ENCODE measurements around the gene KRTAP10-9.
"Not testable (repeated sequence)": the region's sequence is repeated elsewhere in the genome, so short reads cannot be mapped to it uniquely, and the experiment has no call there.

KRTAP10-9 gene

GRCh38 chr21:44596068-44596725, 30.7 kb upstream of the KRTAP10-9 start:
- no peak for DNase-seq

- DNase-seq: no peak
Observed at GRCh38 chr21:44598061-44598460, 28.8 kb upstream of the KRTAP10-9 start.

- DNase-seq: no peak
Observed at GRCh38 chr21:44599264-44600029, 27.4 kb upstream of the KRTAP10-9 start.

GRCh38 chr21:44600118-44600978, 26.5 kb upstream of the KRTAP10-9 start, which contains the start of gene KRTAP10-7:
Gene KRTAP10-7 (plus strand): TSS chr21:44600597. CDS start chr21:44600622, 25 bp downstream.
- DNase-seq: not testable (repeated sequence)

DNA sequence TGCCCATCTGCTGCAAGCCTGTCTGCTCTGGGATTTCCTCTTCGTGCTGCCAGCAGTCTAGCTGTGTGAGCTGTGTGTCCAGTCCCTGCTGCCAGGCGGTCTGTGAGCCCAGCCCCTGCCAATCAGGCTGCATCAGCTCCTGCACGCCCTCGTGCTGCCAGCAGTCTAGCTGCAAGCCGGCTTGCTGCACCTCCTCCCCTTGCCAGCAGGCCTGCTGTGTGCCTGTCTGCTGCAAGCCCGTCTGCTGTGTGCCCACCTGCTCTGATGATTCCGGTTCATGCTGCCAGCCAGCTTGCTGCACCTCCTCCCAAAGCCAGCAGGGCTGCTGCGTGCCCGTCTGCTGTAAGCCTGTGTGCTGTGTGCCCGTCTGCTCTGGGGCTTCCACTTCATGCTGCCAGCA, 25.8 kb upstream of the KRTAP10-9 start:
- not testable (repeated sequence) for DNase-seq

GRCh38 chr21:44601596-44602462, 25.1 kb upstream of the KRTAP10-9 start:
- DNase-seq: no peak

- no peak for DNase-seq
Observed at GRCh38 chr21:44602463-44602850, 24.4 kb upstream of the KRTAP10-9 start.

- no peak for DNase-seq
Observed at GRCh38 chr21:44603109-44603875, 23.6 kb upstream of the KRTAP10-9 start.

DNA sequence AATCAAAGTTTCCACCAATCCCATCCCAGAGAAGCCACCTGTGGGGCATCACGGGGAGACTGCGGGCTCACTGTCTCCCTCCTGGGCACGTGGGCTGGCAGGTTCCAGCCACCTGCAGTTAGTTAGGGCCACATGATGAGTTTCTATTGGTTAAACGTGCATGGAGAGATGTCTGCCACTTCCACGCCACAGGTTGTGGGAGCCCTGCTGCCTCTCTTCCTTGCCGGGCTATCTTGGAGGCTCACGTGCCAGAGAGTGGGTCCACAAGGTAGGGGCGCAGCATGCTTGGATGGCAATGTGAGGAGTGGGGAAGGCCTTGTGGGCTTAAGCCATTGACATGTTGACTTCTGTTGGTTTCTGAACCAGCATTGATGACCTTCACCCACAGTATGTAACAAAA, 23.0 kb upstream of the KRTAP10-9 start:
- DNase-seq: no peak

DNA sequence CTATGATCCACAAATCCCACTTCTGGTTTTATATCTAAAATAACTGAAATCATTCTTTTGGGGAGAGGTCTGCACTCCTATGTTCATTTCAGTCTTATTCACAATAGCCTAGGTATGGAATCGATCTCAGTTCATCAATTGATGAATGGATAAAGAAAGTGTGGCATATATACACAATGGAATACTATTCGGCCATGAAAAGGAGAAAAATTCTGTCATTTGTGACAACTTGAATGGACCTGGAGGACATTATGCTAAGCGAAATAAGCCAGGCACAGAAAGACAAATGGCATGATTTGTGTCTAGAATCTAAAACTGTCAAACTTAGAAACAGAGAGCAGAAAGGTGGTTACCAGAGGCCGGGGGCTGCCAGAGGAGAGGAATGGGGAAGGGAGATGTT, 20.4 kb upstream of the KRTAP10-9 start:
- no peak for DNase-seq

DNA sequence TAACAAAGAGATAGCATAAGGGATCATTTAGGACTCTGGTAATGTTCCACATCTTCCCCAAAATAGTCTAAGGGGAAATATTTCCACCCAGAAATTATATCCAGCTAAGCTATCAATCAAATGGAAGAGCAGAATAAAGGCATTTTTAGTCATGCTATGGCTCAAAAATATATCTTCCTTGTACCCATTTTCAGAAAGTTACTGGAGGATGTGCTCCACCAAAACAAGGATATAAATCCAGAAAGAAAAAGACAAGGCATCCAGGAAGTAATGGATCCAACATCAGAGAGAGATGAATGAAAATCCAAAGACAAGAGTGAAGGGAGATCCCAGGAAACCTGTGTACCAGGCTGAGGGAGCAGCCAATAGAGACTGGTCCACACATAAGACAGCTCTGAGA, 17.7 kb upstream of the KRTAP10-9 start:
- no peak for DNase-seq

GRCh38 chr21:44610157-44610843, 16.6 kb upstream of the KRTAP10-9 start:
- DNase-seq: not testable (repeated sequence)

DNA sequence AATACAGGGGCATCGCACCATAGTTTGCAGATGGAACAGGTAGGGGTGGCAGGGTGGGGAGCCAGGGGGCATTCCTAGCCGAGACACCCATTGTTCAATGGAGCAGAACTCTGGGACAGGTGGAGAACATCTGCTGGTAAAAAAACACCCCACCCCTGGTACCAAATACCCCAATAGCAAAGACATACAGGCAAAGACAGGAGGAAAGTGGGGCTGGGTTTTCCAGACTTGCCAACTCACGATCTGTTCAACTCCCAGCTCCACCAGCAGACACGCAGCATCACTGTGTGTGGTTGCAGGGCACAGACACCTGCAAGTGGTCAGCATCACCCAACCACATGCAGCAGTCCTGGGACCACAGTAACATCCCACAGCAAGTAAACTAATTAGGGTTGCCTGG, 15.3 kb upstream of the KRTAP10-9 start:
- DNase-seq: no peak

GRCh38 chr21:44612029-44612486, 14.8 kb upstream of the KRTAP10-9 start, which contains the start of gene KRTAP10-8:
Gene KRTAP10-8 (plus strand): TSS chr21:44612079. CDS start chr21:44612101, 22 bp downstream.
- no peak for DNase-seq

DNA sequence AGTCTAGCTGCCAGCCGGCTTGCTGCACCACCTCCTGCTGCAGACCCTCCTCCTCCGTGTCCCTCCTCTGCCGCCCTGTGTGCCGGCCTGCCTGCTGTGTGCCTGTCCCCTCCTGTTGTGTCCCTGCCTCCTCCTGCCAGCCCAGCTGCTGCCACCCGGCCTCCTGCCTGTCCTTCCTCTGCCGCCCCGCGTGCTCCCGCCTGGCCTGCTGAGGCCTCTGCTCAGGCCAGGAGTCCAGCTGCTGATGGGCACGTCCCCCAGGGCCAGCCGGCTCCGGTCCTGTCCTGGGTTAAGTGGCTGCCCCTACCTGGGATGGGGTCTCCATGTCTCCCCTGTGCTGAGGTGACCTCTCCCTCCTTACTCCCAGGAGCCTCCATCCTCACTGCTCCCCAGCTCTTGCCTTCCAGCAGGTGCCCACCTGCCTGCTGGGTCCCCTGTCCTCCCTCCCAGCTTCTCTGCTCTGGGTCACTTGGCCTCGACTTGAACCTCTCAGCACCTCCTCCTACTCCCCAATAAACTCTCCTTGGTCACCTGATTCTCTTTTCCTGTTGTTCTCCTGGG, 14.1 kb upstream of the KRTAP10-9 start:
- DNase-seq: no peak

GRCh38 chr21:44613386-44614155, 13.3 kb upstream of the KRTAP10-9 start:
- DNase-seq: no peak

DNA sequence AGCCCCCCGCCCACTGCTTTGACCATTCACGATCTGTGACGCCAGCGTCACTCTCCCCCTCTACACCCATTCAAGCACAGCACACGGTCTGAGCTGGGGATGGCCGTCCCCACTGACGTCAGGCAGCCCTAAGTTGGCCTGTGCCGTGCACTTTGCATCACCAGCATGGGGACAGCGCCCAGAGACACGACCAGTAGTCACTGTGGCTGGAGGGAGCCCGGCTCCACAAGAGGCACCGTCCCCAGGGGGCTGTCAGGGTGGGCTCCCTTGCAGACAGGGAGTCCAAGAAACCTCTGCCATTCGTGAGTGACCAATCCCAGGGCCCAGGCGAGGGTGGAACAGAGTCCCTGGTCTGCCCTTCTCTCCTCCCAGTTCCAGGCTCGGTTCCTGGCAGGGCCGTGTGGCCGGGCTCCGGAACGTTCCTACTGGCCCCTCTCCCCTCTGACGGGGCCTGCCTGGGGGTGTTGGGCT, 12.7 kb upstream of the KRTAP10-9 start:
- no peak for DNase-seq

DNA sequence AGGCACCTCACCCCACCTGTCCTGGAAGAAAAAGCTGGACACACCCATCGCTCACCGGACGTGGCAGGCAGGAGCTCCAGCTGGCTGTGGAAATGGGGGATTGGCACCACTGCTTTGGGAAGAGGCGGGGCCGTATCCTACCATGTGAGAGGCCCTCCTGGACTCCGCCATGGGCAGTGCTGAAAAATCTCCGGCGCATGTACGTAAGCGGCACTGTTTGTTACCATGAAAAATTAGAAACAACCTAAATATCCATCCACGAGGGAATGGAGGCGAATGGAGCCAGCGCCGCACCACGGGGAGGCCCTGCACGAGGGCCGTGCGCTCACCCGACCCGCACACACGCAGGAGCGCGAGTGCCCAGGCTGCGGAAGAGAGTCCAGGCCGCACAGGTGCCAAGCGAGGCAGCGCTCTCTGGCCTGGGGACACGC, 11.9 kb upstream of the KRTAP10-9 start:
- no peak for DNase-seq

DNA sequence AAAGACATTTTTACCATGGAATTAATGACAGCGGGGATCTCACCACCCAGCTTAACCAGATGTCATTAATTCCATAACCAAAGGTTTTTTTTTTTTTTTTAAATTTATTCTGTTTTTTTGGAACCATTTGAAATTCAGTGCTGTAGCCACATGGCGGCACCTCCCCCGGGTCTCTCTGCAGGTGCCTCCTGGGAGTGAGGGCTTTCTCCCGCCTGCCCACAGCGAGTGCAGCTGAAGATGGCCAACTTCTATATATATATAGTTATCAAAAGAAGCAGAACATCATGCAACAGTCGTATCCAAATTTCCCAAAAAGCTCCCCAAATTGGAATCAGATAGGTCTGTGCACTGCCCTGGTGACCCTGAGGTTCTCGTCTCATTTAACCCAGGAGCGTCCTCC, 11.4 kb upstream of the KRTAP10-9 start:
- DNase-seq: no peak
